ENCODE measurements around the gene UBE2F. TPM values are rescaled to one million over a fixed set of nuclear protein-coding genes. Genes with fewer than 3 reads are reported as not detected.

The UBE2F gene
- total RNA-seq, 1 experiment from 2014 or later, result 103 TPM

DNA sequence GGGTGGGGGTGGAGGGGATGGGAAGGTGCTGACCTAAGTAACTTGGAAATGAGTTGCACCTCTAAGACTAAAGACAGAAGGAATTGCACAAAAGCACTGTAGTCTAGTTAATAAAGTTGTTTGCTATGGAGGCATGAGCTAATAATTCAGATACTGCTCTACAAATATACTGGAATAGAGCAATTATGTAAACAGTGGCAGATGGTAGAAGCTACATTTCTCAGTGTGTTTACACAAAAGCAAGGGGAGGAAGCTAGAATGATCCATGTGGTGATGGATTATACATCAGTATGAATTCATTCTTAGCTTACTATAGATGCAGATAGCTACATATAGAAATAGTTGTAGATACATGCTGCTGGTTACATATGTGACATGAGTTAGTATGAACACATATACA, 27.6 kb upstream of the UBE2F start:
- no peak overlapping the region for H3K27ac ChIP-seq
- DNase-seq, result no peak
- 0 out of 2 replicates have a peak, but pooled peaks cover 3% of the 10 kb centered on the region for H3F3A ChIP-seq (ENCODE audit: insufficient read depth, low read depth)
- intact Hi-C loops (cut with micrococcal nuclease; ENCODE audit: unreplicated experiment), result no loop called here
- H2AFZ ChIP-seq, result no peak overlapping the region
- no peak for TF ChIP-seq CTCF (conservative IDR thresholded peaks at IDR 0.05)
- no peak for TF ChIP-seq EZH2 (IDR thresholded peaks at IDR 0.05; ENCODE audit: low read depth)
- ChIA-PET POLR2A (ENCODE audit: unreplicated experiment) (no interaction called here), CTCF (no interaction called here)
- H3K27me3 ChIP-seq (ENCODE audit: insufficient read depth, low read depth), result no peaks in the 10 kb centered on the region
- no peak overlapping the region for H3K4me2 ChIP-seq
- peaks cover 12% of the 10 kb centered on the region for H3K4me1 ChIP-seq (replicated peaks; ENCODE audit: insufficient read depth)
- BruUV-seq (replicated peaks), result no TSS peak
- no peaks in the 10 kb centered on the region for H4K20me1 ChIP-seq (ENCODE audit: insufficient read depth)
- no peak overlapping the region for H3K4me3 ChIP-seq
- H3K9me2 ChIP-seq (ENCODE audit: insufficient read depth), result no peaks in the 10 kb centered on the region
- no peaks in the 10 kb centered on the region for H3K79me2 ChIP-seq (ENCODE audit: low read depth)
- H3K9me3 ChIP-seq (ENCODE audit: insufficient read depth, low read depth), result peaks cover 4% of the 10 kb centered on the region; the same call in 1 of the 2 replicates
- H3K36me3 ChIP-seq (ENCODE audit: low read depth), result no peaks in the 10 kb centered on the region

- DNase-seq, result no peak
- Histone ChIP-seq H4K20me1 (ENCODE audit: insufficient read depth) (no peaks in the 10 kb centered on the region), H3F3A (ENCODE audit: insufficient read depth, low read depth) (no peaks in the 10 kb centered on the region), H2AFZ (no peak overlapping the region), H3K9me2 (ENCODE audit: insufficient read depth) (no peaks in the 10 kb centered on the region), H3K79me2 (ENCODE audit: low read depth) (no peaks in the 10 kb centered on the region), H3K27me3 (ENCODE audit: insufficient read depth, low read depth) (no peaks in the 10 kb centered on the region), H3K36me3 (ENCODE audit: low read depth) (no peaks in the 10 kb centered on the region), H3K4me2 (no peak overlapping the region), H3K4me3 (no peak overlapping the region), H3K9me3 (ENCODE audit: insufficient read depth, low read depth) (peaks cover 10% of the 10 kb centered on the region; the same call in 1 of the 2 replicates), H3K4me1 (replicated peaks; ENCODE audit: insufficient read depth) (peaks cover 7% of the 10 kb centered on the region), H3K27ac (no peak overlapping the region)
- ChIA-PET CTCF (no interaction called here), POLR2A (ENCODE audit: unreplicated experiment) (no interaction called here)
- intact Hi-C loops (cut with micrococcal nuclease; ENCODE audit: unreplicated experiment), result no loop called here
- TF ChIP-seq CTCF (conservative IDR thresholded peaks at IDR 0.05) (no peak), EZH2 (IDR thresholded peaks at IDR 0.05; ENCODE audit: low read depth) (no peak)
- BruUV-seq (replicated peaks), result no TSS peak
Measured at GRCh38 chr2:237940828-237941227, 26.0 kb upstream of the UBE2F start.

- Histone ChIP-seq H2AFZ (no peak overlapping the region), H3K27ac (no peak overlapping the region), H3K4me3 (no peak overlapping the region), H3K9me3 (ENCODE audit: insufficient read depth, low read depth) (peaks cover 10% of the 10 kb centered on the region; the same call in 1 of the 2 replicates), H3F3A (ENCODE audit: insufficient read depth, low read depth) (no peaks in the 10 kb centered on the region), H4K20me1 (ENCODE audit: insufficient read depth) (no peaks in the 10 kb centered on the region), H3K79me2 (ENCODE audit: low read depth) (no peaks in the 10 kb centered on the region), H3K4me1 (replicated peaks; ENCODE audit: insufficient read depth) (peaks cover 3% of the 10 kb centered on the region), H3K4me2 (no peak overlapping the region), H3K27me3 (ENCODE audit: insufficient read depth, low read depth) (no peaks in the 10 kb centered on the region), H3K36me3 (ENCODE audit: low read depth) (no peaks in the 10 kb centered on the region), H3K9me2 (ENCODE audit: insufficient read depth) (no peaks in the 10 kb centered on the region)
- intact Hi-C loops (cut with micrococcal nuclease; ENCODE audit: unreplicated experiment), result no loop called here
- DNase-seq, result no peak
- BruUV-seq (replicated peaks), result no TSS peak
- ChIA-PET POLR2A (ENCODE audit: unreplicated experiment) (no interaction called here), CTCF (interaction anchor here (0.6 kb wide), 1 partner anchor 10 kb away, joined by 10 read pairs; no protein-coding TSS in a partner anchor)
- TF ChIP-seq EZH2 (IDR thresholded peaks at IDR 0.05; ENCODE audit: low read depth) (no peak), CTCF (conservative IDR thresholded peaks at IDR 0.05) (no peak)
Measured at GRCh38 chr2:237941239-237941638, 25.6 kb upstream of the UBE2F start.
